Spleen (tissue), 7 donors: Measurements from ENCODE around the gene C22orf39.

Source experiments
- POLR2A ChIP-seq, 3 donors: fragments of 450-650 bp; IDR thresholded peaks; one replicate each; pipeline ENCODE4 v1.5.1; 2017; ENCODE audit warnings: antibody characterized with exemption in 3 of 3, mild to moderate bottlenecking in 1 of 3
- POLR2AphosphoS5 ChIP-seq, 3 donors: sonication (generic); formaldehyde crosslinking; IDR thresholded peaks; one replicate each; pipeline ENCODE4 v1.5.1; 2017; ENCODE audit warnings: antibody characterized with exemption in 3 of 3
- TF ChIP-seq, protein P1 (sequence below), 11 experiments: fragments of 200-600 bp in 7 of 11; fragments of 450-650 bp in 4 of 11; sonication (generic) in 4 of 11; IDR thresholded peaks in 8 of 11; conservative IDR thresholded peaks in 3 of 11; 1 replicate in 7 of 11; 2 replicates in 4 of 11; pipeline versions ENCODE4 v1.4.0 to v1.8.0; 2016 to 2021; ENCODE audit warnings: antibody characterized with exemption in 11 of 11, inconsistent platforms in 4 of 11, mild to moderate bottlenecking in 1 of 11
- donor health status: DM: no; HTN: no; CAD: no; lungs with moderate emphysema.
- donor health status: DM: no; HTN: no; CAD: no.
- donor health status: DM: no; HTN: no; CAD: no.

DNA sequence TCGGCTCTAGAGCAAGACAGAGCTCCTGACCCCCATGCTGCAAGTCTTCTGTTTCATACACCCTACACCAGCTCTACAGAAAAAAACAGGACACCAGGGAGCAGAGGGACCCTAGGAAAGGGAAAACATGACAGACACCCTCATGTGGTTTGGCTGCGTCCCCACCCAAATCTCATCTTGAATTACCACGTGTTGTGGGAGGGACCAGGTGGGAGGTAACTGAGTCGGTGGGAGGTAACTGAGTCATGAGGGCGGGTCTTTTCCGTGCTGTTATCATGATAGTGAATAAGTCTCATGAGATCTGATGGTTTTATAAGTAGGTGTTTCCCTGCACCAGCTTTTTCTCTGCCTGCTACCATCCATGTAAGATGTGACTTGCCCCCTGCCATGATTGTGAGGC is 6.6 kb upstream of the C22orf39 start:
- TF ChIP-seq, protein P1, sequence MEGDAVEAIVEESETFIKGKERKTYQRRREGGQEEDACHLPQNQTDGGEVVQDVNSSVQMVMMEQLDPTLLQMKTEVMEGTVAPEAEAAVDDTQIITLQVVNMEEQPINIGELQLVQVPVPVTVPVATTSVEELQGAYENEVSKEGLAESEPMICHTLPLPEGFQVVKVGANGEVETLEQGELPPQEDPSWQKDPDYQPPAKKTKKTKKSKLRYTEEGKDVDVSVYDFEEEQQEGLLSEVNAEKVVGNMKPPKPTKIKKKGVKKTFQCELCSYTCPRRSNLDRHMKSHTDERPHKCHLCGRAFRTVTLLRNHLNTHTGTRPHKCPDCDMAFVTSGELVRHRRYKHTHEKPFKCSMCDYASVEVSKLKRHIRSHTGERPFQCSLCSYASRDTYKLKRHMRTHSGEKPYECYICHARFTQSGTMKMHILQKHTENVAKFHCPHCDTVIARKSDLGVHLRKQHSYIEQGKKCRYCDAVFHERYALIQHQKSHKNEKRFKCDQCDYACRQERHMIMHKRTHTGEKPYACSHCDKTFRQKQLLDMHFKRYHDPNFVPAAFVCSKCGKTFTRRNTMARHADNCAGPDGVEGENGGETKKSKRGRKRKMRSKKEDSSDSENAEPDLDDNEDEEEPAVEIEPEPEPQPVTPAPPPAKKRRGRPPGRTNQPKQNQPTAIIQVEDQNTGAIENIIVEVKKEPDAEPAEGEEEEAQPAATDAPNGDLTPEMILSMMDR (IDR thresholded peaks at IDR 0.05 in 8 of 11, conservative IDR thresholded peaks at IDR 0.05 in 3 of 11): no peak
- no peak for TF ChIP-seq POLR2A (IDR thresholded peaks at IDR 0.05)
- TF ChIP-seq POLR2AphosphoS5 (IDR thresholded peaks at IDR 0.05): no peak
